NCI-H1417 (cell line): ENCODE data around the gene MED1.
A peak's percentile ranks its signal among the peaks of the same experiment; 100 is the strongest.
"Not testable (repeated sequence)": the region's sequence is repeated elsewhere in the genome, so short reads cannot be mapped to it uniquely, and the experiment has no call there.

Source experiments
- DNase-seq, 3 experiments: peaks; one replicate each; lab custom pipeline; 2025; lab: John Stamatoyannopoulos, UW

The MED1 gene

DNA sequence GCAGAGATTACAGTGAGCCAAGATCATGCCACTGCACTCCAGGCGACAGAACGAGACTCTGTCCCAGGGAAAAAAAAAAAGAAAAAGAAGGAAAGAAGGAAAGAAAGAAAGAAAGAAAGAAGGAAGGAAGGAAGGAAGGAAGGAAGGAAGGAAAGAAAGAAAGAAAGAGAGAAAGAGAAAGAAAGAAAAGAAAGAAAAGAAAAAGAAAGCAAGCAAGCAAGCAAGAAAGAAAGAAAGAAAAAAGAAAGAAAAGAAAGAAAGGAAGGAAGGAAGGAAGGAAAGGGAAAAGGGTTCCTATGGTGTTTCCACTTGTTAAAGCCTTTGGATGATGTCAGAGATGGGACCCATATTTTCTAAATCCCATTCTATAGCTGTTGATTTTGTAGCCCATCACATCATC is 11.2 kb downstream of the MED1 start:
- DNase-seq: not testable (repeated sequence)

GRCh38 chr17:39429600-39429999 is 21.5 kb downstream of the MED1 start:
- DNase-seq: no peak

GRCh38 chr17:39416141-39416540 is 34.9 kb downstream of the MED1 start:
- DNase-seq: no peak

DNA sequence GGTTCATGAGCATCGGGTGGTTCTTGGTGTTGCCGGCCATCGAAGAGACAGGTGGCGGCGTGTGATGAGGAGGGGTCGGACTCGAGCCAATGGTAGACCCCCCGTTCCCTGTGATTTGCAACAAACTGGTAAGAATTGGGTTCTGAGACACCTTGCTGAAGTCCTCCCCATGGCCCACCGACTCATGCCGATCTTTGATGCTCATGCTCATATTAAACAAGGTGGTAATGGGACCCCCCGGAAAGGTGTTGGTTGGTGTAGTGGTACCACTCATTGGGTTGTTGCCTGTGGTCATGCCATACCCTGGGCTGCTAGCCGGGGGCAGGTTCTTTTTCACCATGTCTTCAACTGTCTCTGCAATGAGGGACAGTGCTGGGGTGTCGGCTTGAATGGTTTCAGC is 40.8 kb downstream of the MED1 start:
- DNase-seq: no peak

- DNase-seq: no peak
These were observed 42.7 kb downstream of the MED1 start for GRCh38 chr17:39408360-39408759.

- no peak for DNase-seq
These were observed 44.1 kb downstream of the MED1 start for GRCh38 chr17:39406951-39407350.

- DNase-seq: no peak
These were observed 45.6 kb downstream of the MED1 start for GRCh38 chr17:39405436-39405835.

DNA sequence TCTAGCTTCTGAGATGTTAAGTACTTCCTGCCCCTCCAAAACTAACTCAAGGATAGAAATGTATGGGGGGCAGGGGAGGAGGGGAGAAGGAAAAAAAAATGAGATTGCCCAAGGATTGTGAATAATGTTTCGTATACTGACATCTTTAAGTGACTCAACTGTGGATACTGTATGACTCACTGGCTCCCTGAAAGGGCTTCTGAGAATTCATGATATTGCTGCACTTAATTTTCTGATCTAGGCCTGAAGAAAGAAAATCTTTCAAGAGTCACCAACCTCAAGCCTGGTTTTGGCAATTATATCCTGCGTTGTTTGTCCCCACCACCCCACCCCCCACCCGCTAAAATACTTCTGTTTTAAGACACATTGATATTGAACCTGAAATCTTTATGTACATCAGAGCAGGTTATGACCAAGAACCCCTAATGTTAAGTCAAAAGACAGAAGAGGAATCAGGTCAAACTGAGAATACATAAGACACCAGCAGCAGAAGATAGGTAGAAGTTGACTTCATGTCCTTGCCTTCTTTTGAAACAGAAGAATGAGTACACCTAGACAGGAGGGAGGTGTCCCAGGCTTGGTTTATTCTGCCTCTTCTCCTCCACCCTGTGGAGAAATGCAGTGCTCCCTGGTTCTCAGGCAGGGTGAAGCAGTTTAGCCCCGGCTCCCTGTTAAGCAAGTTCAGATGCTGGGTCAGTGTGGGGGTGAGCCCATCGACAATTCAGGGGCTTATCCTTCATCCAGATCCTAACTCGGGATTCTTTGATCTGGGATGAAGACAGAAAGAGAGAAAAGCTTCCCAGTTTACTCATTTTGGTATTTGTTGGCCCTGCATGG is 46.3 kb downstream of the MED1 start:
- no peak for DNase-seq

DNA sequence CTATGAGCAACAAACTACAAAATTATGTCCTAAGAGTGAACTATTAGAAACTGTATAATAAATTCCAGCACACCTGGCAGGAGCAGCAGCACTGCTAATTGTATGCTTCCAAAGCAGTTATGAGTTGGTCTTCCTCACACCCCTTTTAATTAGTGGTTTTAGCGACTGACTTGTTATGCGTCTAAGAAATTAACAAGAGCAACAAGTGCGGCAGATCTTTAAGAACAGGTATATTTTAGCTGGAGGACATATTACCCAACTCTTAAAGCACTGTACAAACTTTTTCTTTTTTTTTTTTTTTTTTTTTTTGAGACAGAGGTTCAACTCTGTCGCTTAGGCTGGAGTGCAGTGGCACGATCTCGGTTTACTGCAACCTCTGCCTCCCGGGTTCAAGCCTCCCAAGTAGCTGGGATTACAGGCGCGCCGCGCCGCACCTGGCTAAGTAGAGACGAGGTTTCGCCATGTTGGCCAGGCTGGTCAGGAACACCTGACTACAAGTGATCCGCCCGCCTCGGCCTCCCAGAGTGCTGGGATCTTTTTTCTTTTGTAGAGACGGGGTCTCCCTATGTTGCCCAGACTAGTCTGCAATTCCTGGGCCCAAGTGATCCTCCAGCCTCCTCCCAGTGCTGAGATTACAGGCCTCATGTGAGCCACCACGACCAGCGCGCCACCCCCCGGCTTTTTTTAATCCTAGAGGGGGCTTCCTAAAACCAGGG is 48.0 kb downstream of the MED1 start:
- no peak for DNase-seq

GRCh38 chr17:39402244-39402889 is 48.7 kb downstream of the MED1 start:
- DNase-seq: peak; percentile 89 to 96 (median 93)

DNA sequence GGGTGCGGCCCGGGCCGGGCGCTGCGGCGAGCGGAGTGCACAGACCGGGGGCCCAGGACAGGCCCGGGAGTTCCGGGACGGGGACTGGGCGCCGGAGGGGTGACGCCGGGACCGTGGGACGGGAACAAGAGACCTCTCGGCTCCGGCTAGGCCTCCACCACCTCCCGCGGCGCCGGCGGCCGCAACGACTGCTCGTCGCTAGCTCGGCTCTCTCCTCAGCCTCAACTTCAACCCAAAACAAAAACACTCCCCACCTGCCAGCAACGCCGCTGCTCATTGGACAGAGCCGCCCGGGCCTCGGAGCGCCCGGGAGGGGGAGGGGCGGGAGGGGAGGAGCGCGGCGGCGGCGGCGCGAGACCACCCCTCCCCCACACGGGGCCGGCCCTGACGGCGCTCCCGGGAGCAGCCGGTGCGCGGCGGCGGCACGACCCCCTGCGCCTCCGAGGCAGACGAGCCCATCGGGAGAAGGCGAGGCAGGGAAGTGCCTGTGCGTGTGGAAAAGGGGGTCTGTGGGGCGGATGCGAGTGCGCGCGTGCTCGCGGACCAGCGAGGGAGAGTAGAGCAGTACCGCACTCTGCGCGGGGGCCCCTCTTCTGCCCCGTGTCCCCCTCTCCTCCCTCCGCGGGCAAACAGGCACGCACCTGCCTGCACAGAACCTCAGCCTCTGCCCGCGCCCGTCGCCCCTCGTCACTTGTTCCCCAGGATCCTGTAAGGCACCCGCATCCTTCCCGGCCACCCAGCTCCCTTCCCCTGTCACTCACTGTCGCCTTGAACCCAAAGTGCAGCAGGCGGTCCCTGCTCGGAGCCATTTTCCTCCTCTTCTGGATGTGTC is 49.4 kb downstream of the MED1 start, which contains the start of gene FBXL20:
Gene FBXL20 (minus strand): TSS at position 215 of the 832 bp plus-strand sequence. CDS start 224 bp downstream, outside the sequence.
- DNase-seq: peak; percentile 90 to 93 (median 92)

GRCh38 chr17:39400547-39401411 is 50.3 kb downstream of the MED1 start:
- peak in 1 of 3 experiments; percentile 58 for DNase-seq

GRCh38 chr17:39399791-39400190 is 51.3 kb downstream of the MED1 start:
- DNase-seq: no peak

DNA sequence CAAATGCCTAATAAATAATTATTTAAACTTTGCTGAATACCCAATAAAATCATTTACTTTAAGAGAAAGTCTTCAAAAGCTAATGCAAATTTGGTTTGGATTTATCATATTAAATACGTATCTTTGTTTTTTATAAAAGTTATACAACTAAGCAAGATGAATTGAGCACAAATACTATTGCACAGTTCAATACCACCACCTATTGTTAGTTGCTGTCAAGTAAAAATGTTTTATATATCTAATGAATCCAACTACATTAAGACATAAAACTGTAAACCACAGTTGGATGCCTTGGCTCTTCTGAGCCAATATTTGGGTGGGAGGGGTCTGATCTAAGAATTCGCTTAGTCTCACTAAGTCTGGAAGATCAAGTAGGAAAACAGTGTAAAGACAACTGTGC is 57.3 kb downstream of the MED1 start:
- DNase-seq: no peak

GRCh38 chr17:39391448-39391847 is 59.6 kb downstream of the MED1 start:
- DNase-seq: no peak

DNA sequence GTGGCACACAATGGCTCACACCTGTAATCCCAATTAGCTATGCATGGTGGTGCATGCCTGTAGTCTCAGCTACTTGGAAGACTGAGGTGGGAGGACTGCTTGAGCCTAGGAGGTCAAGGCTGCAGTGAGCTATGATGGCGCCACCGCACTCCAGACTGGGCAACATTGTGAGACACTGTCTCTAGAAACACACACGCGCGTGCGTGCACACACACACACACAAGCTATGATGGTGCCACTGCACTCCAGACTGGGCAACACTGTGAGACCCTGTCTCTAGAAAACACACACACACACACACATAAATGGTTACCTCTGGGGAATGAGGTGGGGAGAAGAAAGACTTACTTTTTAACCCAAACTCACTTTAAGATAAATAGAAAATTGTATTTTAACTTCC is 66.0 kb downstream of the MED1 start:
- no peak for DNase-seq

- no peak for DNase-seq
These were observed 70.9 kb downstream of the MED1 start for GRCh38 chr17:39380144-39380543.

- no peak for DNase-seq
These were observed 74.6 kb downstream of the MED1 start for GRCh38 chr17:39376434-39376833.

- DNase-seq: not testable (repeated sequence)
These were observed 83.3 kb downstream of the MED1 start for GRCh38 chr17:39367805-39368204.

- no peak for DNase-seq
These were observed 85.2 kb downstream of the MED1 start for GRCh38 chr17:39365872-39366271.

GRCh38 chr17:39365242-39365641 is 85.8 kb downstream of the MED1 start:
- no peak for DNase-seq
